Type B pancreatic cell (in vitro differentiated cells): ENCODE measurements around the gene CBX2. TPM values are rescaled to one million over a fixed set of nuclear protein-coding genes. Genes with fewer than 3 reads are reported as not detected.
A peak's percentile ranks its signal among the peaks of the same experiment; 100 is the strongest.

Source experiments
- DNase-seq: peaks from one replicate; pipeline ENCODE4 v3.0.0; 2021; ENCODE audit warnings: mixed read lengths; ENCODE audit not compliant: unreplicated experiment; ENCODE audit errors: extremely low spot score
- H3K27ac Mint-ChIP-seq: 2 replicates; pipeline ENCODE4 v1.8.0; 2021; ENCODE audit warnings: mild to moderate bottlenecking, mixed read lengths
- H3K27me3 Mint-ChIP-seq: 2 replicates; pipeline ENCODE4 v1.8.0; 2021; ENCODE audit warnings: mixed read lengths
- H3K36me3 Mint-ChIP-seq: 2 replicates; pipeline ENCODE4 v1.8.0; 2021; ENCODE audit warnings: mixed read lengths
- H3K4me1 Mint-ChIP-seq: one replicate; pipeline ENCODE4 v1.8.0; 2021; ENCODE audit warnings: mixed read lengths; ENCODE audit not compliant: unreplicated experiment
- H3K4me3 Mint-ChIP-seq: 2 replicates; pipeline ENCODE4 v1.8.0; 2021; ENCODE audit warnings: mild to moderate bottlenecking, mixed read lengths
- H3K9me3 Mint-ChIP-seq: 2 replicates; pipeline ENCODE4 v1.8.0; 2021; ENCODE audit warnings: mixed read lengths
- CTCF ChIP-seq: fragments of 200-600 bp; sonication (generic); conservative IDR thresholded peaks from 2 replicates; pipeline ENCODE4 v1.5.0; 2021; ENCODE audit warnings: antibody characterized with exemption, mild to moderate bottlenecking
- total RNA-seq: library from RNA; stranded (reverse); gene quantifications from 2 replicates; pipeline ENCODE4 v1.2.1, GENCODE V29; 2021; ENCODE audit warnings: low replicate concordance

The CBX2 gene
- total RNA-seq, 1 donor from 2014 or later, result 72.0 TPM

GRCh38 chr17:79737046-79737921 lies 40.7 kb upstream of the CBX2 start:
- H3K36me3 Mint-ChIP-seq, result no peaks in the 10 kb centered on the region
- no peaks in the 10 kb centered on the region for H3K9me3 Mint-ChIP-seq
- DNase-seq, result no peak
- H3K27ac Mint-ChIP-seq, result no peak overlapping the region
- TF ChIP-seq CTCF, result no peak
- peaks cover 27% of the 10 kb centered on the region for H3K4me1 Mint-ChIP-seq
- H3K27me3 Mint-ChIP-seq, result peaks cover 7% of the 10 kb centered on the region
- no peak overlapping the region for H3K4me3 Mint-ChIP-seq

GRCh38 chr17:79737922-79738578 lies 39.9 kb upstream of the CBX2 start:
- Mint-ChIP-seq H3K4me1 (peaks cover 20% of the 10 kb centered on the region), H3K36me3 (no peaks in the 10 kb centered on the region), H3K4me3 (no peak overlapping the region), H3K9me3 (no peaks in the 10 kb centered on the region), H3K27ac (no peak overlapping the region), H3K27me3 (peaks cover 7% of the 10 kb centered on the region)
- DNase-seq, result no peak
- TF ChIP-seq CTCF, result no peak

- H3K4me3 Mint-ChIP-seq, result peak overlapping the region; percentile 19
- H3K4me1 Mint-ChIP-seq, result peaks cover 15% of the 10 kb centered on the region
- peaks cover 7% of the 10 kb centered on the region for H3K27me3 Mint-ChIP-seq
- no peak for DNase-seq
- no peak for TF ChIP-seq CTCF
- no peaks in the 10 kb centered on the region for H3K9me3 Mint-ChIP-seq
- no peaks in the 10 kb centered on the region for H3K36me3 Mint-ChIP-seq
- peak overlapping the region; percentile 18 for H3K27ac Mint-ChIP-seq
These were observed 39.3 kb upstream of the CBX2 start for GRCh38 chr17:79738643-79739042.

GRCh38 chr17:79739148-79740062 lies 38.5 kb upstream of the CBX2 start:
- H3K9me3 Mint-ChIP-seq, result no peaks in the 10 kb centered on the region
- TF ChIP-seq CTCF, result no peak
- peaks cover 7% of the 10 kb centered on the region for H3K27me3 Mint-ChIP-seq
- H3K27ac Mint-ChIP-seq, result peak overlapping the region; percentile 18
- DNase-seq, result no peak
- no peaks in the 10 kb centered on the region for H3K36me3 Mint-ChIP-seq
- peaks cover 15% of the 10 kb centered on the region for H3K4me1 Mint-ChIP-seq
- peak overlapping the region; percentile 19 for H3K4me3 Mint-ChIP-seq

GRCh38 chr17:79740413-79740812 lies 37.5 kb upstream of the CBX2 start:
- H3K36me3 Mint-ChIP-seq, result no peaks in the 10 kb centered on the region
- TF ChIP-seq CTCF, result no peak
- peak overlapping the region; percentile 74 for H3K27ac Mint-ChIP-seq
- no peak for DNase-seq
- no peaks in the 10 kb centered on the region for H3K9me3 Mint-ChIP-seq
- H3K4me1 Mint-ChIP-seq, result peaks cover 17% of the 10 kb centered on the region
- H3K27me3 Mint-ChIP-seq, result peaks cover 10% of the 10 kb centered on the region
- peak overlapping the region; percentile 60 for H3K4me3 Mint-ChIP-seq
